ENCODE measurements around the gene QRFP. TPM values are rescaled to one million over a fixed set of nuclear protein-coding genes. Genes with fewer than 3 reads are reported as not detected.

QRFP gene
- total and polyA plus RNA-seq, 2 of the 8 experiments (the other 6 are each of a cell fraction or from before 2014, with no cell fraction given) = not detected

DNA sequence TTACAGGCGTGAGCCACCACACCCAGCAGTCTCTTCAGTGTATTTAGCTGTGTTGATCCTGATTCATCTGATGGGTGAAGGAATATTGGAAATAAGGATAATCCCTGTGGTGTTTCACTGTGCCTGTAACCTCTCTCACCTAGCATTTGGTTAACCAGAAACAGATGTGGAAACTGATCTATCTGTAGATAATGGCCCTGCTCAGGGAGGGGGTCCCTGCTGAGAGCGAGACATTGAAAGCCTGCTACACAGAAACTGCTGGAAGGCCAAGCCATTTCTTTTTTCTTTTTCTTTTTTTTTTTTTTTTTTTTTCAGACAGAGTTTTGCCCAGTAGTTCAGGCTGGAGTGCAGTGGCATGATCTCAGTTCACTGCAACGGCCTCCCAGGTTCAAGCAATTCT is 28.4 kb downstream of the QRFP start:
- Histone ChIP-seq H4K8ac (ENCODE audit: extremely low read depth, insufficient read depth, low read length) (no peak overlapping the region), H3K56ac (replicated peaks; ENCODE audit: insufficient read length, low read depth, low read length) (no peak overlapping the region), H3K4me1 (replicated peaks in 1 of 4; ENCODE audit: control insufficient read depth in 3 of 4, insufficient read depth in 4 of 4, low read length in 3 of 4) (no peaks in the 10 kb centered on the region), H3K27me3 (replicated peaks in 1 of 4; ENCODE audit: control insufficient read depth in 3 of 4, extremely low read depth in 1 of 4, insufficient read depth in 3 of 4, low read length in 3 of 4) (no peaks in the 10 kb centered on the region), H3K27ac (ENCODE audit: low read depth, low read length) (no peak overlapping the region), H3K4ac (replicated peaks; ENCODE audit: insufficient read length, low read depth, low read length) (no peak overlapping the region), H3K4me3 (ENCODE audit: extremely low read depth in 1 of 4, insufficient read depth in 2 of 4, low read depth in 3 of 4, low read length in 4 of 4) (no peak overlapping the region), H3K79me2 (ENCODE audit: control insufficient read depth in 1 of 2, insufficient read depth in 2 of 2, low read length in 2 of 2) (peaks cover 4 to 36% of the 10 kb centered on the region in 2 experiments; a peak in 3 of 4 replicates), H2BK20ac (ENCODE audit: low read length) (no peak overlapping the region), H3K9me3 (ENCODE audit: insufficient read depth in 2 of 2, low read depth in 1 of 2, low read length in 1 of 2) (no peaks in the 10 kb centered on the region), H3K14ac (ENCODE audit: insufficient read length) (no peak overlapping the region), H4K91ac (replicated peaks; ENCODE audit: insufficient read length, low read length) (no peak overlapping the region), H4K5ac (ENCODE audit: insufficient read length, low read depth, low read length) (no peak overlapping the region), H2BK120ac (replicated peaks; ENCODE audit: low read depth, low read length) (no peak overlapping the region), H2AFZ (ENCODE audit: low read length) (no peak overlapping the region), H3K9ac (replicated peaks in 1 of 4; ENCODE audit: extremely low read depth in 1 of 4, low read depth in 3 of 4, low read length in 3 of 4) (no peak overlapping the region), H3K18ac (ENCODE audit: extremely low read depth, low read length) (no peak overlapping the region), H2BK12ac (ENCODE audit: low read depth, low read length) (no peak overlapping the region), H3K79me1 (ENCODE audit: low read depth, low read length) (peaks cover 7% of the 10 kb centered on the region; the same call in 1 of the 2 replicates), H3K23me2 (ENCODE audit: low read depth, low read length) (no peaks in the 10 kb centered on the region), H2BK15ac (ENCODE audit: low read length) (no peak overlapping the region), H3K4me2 (ENCODE audit: insufficient read depth in 1 of 2, low read depth in 2 of 2, low read length in 2 of 2) (no peak overlapping the region), H3K36me3 (ENCODE audit: control insufficient read depth in 2 of 4, insufficient read depth in 4 of 4, low read length in 3 of 4) (peaks cover 17 to 26% (median 22%) of the 10 kb centered on the region in 4 experiments), H4K20me1 (replicated peaks in 1 of 2; ENCODE audit: control insufficient read depth in 1 of 2, insufficient read depth in 2 of 2, low read length in 2 of 2) (peaks cover 3 to 15% of the 10 kb centered on the region in 2 experiments), H2AK5ac (ENCODE audit: low read depth, low read length) (no peak overlapping the region), H2BK5ac (ENCODE audit: low read depth, low read length) (no peak overlapping the region), H3K23ac (ENCODE audit: insufficient read length) (no peak overlapping the region)
- ChIA-PET POLR2A (ENCODE audit: partially characterized antibody) (interaction anchor here (1.9 kb wide), 1 partner anchor 13 kb away, joined by 6 read pairs; no protein-coding TSS in a partner anchor), CTCF (ENCODE audit: partially characterized antibody) (interaction anchor here (0.7 to 12.4 kb wide), 14 partner anchors 14 to 164 kb away, joined by 3 to 317 read pairs (median 12); no protein-coding TSS in a partner anchor)
- DNase-seq (ENCODE audit: low read depth in 1 of 2, low spot score in 2 of 2) = no peak
- WGBS, 2 experiments (ENCODE audit: extremely low coverage in 1 of 2, insufficient coverage in 1 of 2, insufficient read length in 1 of 2, insufficient replicate concordance in 2 of 2, low coverage in 1 of 2, low lambda C conversion rate in 2 of 2, missing lambda C conversion rate in 1 of 2) = 93% methylated on average over 3 of the region's 3 CpGs; no CpG with 5 or more reads in 1 of the 2 experiments
- TF ChIP-seq HDAC6 (IDR thresholded peaks at IDR 0.05; ENCODE audit: low read depth, low read length) = no peak
- TF ChIP-seq ZNF274 (IDR thresholded peaks at IDR 0.05; ENCODE audit: borderline replicate concordance, extremely low read depth, low read length) = no peak
- TF ChIP-seq SIX5 (IDR thresholded peaks at IDR 0.05; ENCODE audit: low read depth, low read length) = no peak
- no peak for TF ChIP-seq BRCA1 (IDR thresholded peaks at IDR 0.05; ENCODE audit: low read depth, low read length)
- TF ChIP-seq SP4 (IDR thresholded peaks at IDR 0.05; ENCODE audit: low read length) = no peak
- no peak for TF ChIP-seq SIN3A (conservative IDR thresholded peaks at IDR 0.05 in 1 of 2, IDR thresholded peaks at IDR 0.05 in 1 of 2; ENCODE audit: low read depth in 1 of 2, low read length in 2 of 2)
- no peak for FAIRE-seq

Measured in H1 (cell line).